ENCODE data around the gene PRDM12.

Gene PRDM12

GRCh38 chr9:130665029-130665430 lies 636 bp downstream of the PRDM12 start:
- Mint-ChIP-seq H3K4me3 (peak overlapping the region; percentile 72), H3K27ac (no peak overlapping the region), H3K9me3 (no peaks in the 10 kb centered on the region), H3K4me1 (peaks cover 23% of the 10 kb centered on the region), H3K27me3 (ENCODE audit: low read depth, poor library complexity) (peaks cover 100% of the 10 kb centered on the region), H3K36me3 (ENCODE audit: low read depth) (no peaks in the 10 kb centered on the region)
- TF ChIP-seq CTCF (IDR thresholded peaks at IDR 0.05): no peak
- no peak for DNase-seq

GRCh38 chr9:130665431-130666392 lies 1.3 kb downstream of the PRDM12 start:
- peaks cover 100% of the 10 kb centered on the region for H3K27me3 Mint-ChIP-seq (ENCODE audit: low read depth, poor library complexity)

GRCh38 chr9:130666393-130667119 lies 2.2 kb downstream of the PRDM12 start:
- H3K4me1 Mint-ChIP-seq: peaks cover 23% of the 10 kb centered on the region
- H3K4me3 Mint-ChIP-seq: peak overlapping the region; percentile 64
- DNase-seq: peak; percentile 36
- no peaks in the 10 kb centered on the region for H3K9me3 Mint-ChIP-seq
- no peaks in the 10 kb centered on the region for H3K36me3 Mint-ChIP-seq (ENCODE audit: low read depth)
- TF ChIP-seq CTCF (IDR thresholded peaks at IDR 0.05): no peak
- H3K27ac Mint-ChIP-seq: no peak overlapping the region
- H3K27me3 Mint-ChIP-seq (ENCODE audit: low read depth, poor library complexity): peaks cover 98% of the 10 kb centered on the region

More at GRCh38 chr9:130665431-130666392, 1.3 kb downstream of the PRDM12 start:
- Mint-ChIP-seq H3K36me3 (ENCODE audit: low read depth) (no peaks in the 10 kb centered on the region), H3K4me3 (peak overlapping the region; percentile 72), H3K9me3 (no peaks in the 10 kb centered on the region), H3K27ac (no peak overlapping the region), H3K4me1 (peaks cover 23% of the 10 kb centered on the region)
- peak; percentile 49 for DNase-seq
- no peak for TF ChIP-seq CTCF (IDR thresholded peaks at IDR 0.05)

GRCh38 chr9:130667120-130667435 lies 2.7 kb downstream of the PRDM12 start:
- no peak for DNase-seq
- Mint-ChIP-seq H3K4me3 (peak overlapping the region; percentile 42), H3K4me1 (peaks cover 18% of the 10 kb centered on the region), H3K36me3 (ENCODE audit: low read depth) (no peaks in the 10 kb centered on the region), H3K9me3 (no peaks in the 10 kb centered on the region), H3K27me3 (ENCODE audit: low read depth, poor library complexity) (peaks cover 93% of the 10 kb centered on the region), H3K27ac (no peak overlapping the region)
- TF ChIP-seq CTCF (IDR thresholded peaks at IDR 0.05): no peak

- Mint-ChIP-seq H3K9me3 (no peaks in the 10 kb centered on the region), H3K4me1 (peaks cover 22% of the 10 kb centered on the region), H3K27ac (no peak overlapping the region), H3K27me3 (ENCODE audit: low read depth, poor library complexity) (peaks cover 90% of the 10 kb centered on the region), H3K36me3 (ENCODE audit: low read depth) (no peaks in the 10 kb centered on the region), H3K4me3 (no peak overlapping the region)
- TF ChIP-seq CTCF (IDR thresholded peaks at IDR 0.05): no peak
- DNase-seq: no peak
Measured at GRCh38 chr9:130668196-130668595, 3.8 kb downstream of the PRDM12 start.
